Esophagus squamous epithelium (tissue), 4 donors: Measurements from ENCODE around the gene BICD2.

Source experiments
- POLR2A ChIP-seq, 4 donors: fragments of 450-650 bp; IDR thresholded peaks; one replicate each; pipeline ENCODE4 v1.6.1; 2017; ENCODE audit warnings: antibody characterized with exemption in 4 of 4, mild to moderate bottlenecking in 4 of 4, moderate library complexity in 3 of 4
- TF ChIP-seq, protein P1 (sequence below), 6 experiments: fragments of 450-650 bp in 4 of 6; fragments of 200-600 bp in 2 of 6; sonication (generic) in 2 of 6; IDR thresholded peaks; one replicate each; pipeline ENCODE4 v1.5.1; 2016 to 2019; ENCODE audit warnings: antibody characterized with exemption in 6 of 6, mild to moderate bottlenecking in 4 of 6, moderate library complexity in 4 of 6

DNA sequence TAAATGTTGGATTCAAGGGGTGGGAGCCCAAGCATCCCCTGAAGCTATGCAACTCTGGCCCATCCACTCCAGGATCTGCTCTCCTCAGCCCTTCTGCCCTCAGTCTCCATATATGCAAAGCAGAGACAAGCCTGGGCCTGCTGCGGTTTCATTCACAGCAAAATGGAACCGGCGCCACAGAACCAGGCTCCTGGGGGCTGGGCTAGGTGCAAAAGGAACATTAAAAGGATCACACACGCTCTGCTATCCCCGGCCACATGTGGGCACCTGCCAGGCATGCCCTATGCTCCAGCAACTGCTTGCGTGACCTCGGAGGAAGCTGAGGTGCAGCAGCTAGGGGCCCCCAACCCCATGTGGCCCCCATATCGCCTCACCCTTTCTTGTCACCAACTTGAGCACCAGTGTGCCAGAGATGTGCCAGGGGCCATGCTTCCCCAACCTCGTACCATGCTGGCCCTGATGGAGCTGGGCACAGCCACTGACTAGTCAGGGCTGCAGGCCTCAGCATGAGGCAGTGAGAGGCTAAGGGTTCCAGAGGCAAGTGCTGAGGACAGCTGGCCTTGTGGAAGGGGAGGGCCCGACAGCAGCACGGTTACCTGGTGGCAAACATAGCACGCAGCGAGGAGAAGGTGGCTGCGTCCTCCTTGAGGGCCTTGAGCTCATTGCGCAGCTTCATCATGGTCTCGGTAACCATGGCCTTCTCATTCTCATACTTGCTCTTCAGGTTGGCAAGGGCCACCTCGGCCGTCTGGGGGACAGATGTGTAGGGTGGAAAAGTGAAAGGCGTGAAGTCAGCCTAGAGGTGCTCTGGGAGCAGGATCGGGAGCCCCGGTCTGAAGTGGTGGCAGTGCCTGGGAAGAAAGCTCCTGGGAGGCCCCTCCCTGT is 47.2 kb downstream of the BICD2 start:
- no peak for TF ChIP-seq POLR2A (IDR thresholded peaks at IDR 0.05)
- TF ChIP-seq, protein P1, sequence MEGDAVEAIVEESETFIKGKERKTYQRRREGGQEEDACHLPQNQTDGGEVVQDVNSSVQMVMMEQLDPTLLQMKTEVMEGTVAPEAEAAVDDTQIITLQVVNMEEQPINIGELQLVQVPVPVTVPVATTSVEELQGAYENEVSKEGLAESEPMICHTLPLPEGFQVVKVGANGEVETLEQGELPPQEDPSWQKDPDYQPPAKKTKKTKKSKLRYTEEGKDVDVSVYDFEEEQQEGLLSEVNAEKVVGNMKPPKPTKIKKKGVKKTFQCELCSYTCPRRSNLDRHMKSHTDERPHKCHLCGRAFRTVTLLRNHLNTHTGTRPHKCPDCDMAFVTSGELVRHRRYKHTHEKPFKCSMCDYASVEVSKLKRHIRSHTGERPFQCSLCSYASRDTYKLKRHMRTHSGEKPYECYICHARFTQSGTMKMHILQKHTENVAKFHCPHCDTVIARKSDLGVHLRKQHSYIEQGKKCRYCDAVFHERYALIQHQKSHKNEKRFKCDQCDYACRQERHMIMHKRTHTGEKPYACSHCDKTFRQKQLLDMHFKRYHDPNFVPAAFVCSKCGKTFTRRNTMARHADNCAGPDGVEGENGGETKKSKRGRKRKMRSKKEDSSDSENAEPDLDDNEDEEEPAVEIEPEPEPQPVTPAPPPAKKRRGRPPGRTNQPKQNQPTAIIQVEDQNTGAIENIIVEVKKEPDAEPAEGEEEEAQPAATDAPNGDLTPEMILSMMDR (IDR thresholded peaks at IDR 0.05) = no peak
